HG03066 (cell line): ENCODE results near the gene CAMK2G.

Experiments used
- ATAC-seq: cut with Tn5 transposase; IDR thresholded peaks from one replicate; pipeline ENCODE4 v1.9.1; 2021; ENCODE audit warnings: low read depth; ENCODE audit not compliant: unreplicated experiment

CAMK2G gene

DNA sequence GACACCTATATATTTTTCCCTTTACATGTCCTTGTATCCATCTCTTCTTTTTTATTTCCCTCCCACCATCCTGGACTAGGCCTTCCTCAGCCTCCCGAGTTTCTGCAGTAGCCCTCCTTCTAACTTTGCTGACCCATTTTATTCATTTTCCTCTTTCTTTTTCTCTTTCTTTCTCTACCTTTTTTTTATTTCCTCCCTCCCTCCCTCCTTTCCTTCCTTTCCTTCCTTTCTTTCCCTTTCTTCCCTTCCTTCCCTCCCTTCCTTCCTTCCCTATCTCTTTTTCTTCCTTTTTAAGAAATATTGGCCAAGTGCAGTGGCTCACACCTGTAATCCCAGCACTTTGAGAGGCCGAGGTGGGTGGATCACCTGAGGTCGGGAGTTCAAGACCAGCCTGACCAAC is 9.7 kb upstream of the CAMK2G start:
- ATAC-seq, result no peak

DNA sequence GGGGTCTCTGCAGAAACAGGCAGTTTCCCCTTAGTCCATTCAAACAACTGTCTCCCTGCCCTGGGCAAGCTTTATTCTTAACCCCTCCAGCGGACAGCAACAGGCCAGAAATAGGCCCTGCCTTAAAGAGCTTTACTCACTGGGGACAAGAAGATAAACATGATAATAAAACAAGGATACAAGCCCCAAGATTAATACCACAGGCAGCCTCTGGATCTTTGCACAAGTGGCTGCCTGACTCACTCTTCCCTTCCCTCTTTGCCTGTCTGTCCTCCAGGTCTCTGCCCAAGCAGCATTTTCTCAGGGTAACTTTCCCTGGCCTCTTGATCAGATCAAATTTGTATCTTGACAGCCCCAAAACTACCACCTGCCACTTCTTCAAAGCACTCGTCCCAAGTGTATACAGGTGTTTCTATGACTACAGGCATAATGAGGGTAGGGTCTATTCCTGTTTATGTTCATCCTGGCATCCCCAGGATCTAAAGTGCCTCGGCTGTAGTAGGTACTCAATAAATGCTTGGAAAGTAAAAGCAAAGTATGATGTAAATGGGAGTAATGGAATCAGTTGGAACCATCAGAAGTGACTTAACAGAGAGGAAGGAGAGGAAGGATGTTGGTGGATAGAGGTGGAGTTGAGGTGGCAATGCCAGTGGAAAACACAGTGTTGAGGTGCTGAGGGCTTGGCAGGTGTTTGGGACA is 7.0 kb upstream of the CAMK2G start:
- no peak for ATAC-seq

DNA sequence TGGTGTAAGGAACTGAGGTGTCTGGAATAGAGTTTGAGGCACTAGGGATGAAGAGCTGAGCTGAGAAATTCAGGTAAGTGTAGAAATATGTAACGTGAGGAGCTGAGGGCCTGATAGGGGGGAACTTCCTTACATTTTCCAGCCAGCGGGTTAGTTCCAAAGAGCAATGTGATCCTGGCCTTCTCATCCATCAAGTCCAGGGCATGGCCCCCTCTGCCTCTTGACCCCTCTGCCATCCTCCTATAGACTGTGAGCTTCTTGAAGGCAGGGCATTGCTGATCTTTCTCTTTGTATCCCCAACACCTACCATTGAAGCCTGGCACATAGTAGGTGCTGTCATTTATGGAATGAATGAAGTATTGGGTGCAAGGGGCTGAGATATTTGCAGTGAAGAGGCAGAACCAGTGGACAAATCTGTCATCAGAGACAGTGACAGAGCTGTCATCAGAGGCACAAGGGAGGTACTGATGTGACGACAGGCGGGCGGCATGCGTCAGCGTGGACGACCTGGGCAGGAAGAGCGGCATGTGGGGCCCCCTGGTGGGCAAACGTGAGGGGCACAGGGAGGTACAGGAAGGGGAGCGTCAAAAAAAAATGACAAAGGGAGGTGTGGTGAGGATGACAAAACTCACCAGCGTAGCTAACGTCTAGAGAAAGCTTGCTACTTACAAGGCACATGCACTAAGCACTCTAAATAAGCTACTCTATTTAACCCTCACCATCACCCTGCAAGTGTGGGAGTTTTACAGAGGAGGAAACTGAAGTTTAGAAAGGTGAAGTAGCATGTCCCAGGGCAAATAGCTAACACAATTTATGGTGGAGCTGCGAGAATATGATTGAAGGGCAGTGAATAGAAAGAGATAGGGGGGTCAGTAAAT is 5.2 kb upstream of the CAMK2G start:
- ATAC-seq, result no peak

DNA sequence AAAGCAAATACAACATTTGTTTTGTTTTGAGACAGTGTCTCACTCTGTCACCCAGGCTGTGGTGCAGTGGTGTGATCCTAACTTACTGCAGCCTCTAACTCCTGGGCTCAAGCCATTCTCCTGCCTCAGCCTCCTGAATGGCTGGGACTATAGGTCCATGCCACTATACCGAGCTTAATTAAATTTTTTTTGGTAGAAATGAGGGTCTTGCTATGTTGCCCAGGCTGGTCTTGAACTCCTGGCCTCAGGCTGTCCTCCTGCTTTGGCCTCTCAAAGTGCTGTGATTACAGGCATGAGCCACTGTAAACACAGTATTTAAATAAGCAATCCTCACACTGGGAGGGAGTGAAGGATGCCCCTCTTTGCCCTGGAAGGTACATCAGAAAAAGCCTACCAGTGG is 4.0 kb upstream of the CAMK2G start:
- no peak for ATAC-seq

DNA sequence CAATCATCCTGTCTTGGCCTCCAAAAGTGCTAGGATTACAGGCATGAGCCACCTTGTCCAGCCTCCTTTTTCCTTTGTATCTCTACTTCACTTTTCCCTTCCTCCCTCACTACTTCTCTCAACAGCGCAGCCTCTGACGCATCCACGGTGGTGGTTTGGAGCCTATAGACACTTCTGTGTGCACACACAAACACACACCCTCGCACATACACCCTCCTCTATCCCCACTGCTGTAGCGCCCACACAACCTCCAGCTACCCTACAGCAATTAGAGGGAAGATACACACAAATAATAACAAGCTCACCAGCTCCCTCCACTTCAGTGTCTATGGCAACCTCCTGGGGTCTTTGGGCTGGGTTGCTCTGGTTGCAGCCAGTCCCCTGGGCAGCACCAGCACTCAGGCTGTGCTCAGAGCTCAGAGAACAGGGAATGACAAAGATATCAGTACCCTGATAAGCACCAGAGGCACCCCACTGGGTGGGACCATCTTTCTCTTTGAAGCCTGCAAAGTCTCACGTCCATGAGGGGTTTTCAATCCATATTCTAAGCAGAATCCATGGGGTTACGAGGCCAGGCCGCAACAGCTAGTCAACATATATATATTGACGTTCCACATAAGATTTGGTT is 3.3 kb upstream of the CAMK2G start:
- no peak for ATAC-seq

DNA sequence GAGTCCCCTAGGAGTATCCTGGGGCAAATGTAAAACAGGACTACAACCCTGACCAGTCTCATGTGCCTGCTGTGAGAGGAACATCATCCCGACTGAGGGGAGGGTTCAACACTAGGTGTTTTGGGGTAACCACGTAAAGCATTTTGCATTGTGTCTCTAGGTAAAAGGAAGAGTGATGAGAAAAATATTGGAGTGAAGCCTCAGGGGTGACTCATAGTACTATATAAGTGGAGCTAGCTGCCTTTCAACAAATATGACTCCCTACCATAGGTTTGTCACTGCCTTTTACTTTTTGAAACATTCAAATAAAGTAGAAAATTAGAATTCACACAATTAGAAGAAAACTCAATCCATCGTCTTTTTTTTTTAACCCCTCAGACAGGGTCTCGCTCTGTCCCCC is 2.6 kb upstream of the CAMK2G start:
- no peak for ATAC-seq

DNA sequence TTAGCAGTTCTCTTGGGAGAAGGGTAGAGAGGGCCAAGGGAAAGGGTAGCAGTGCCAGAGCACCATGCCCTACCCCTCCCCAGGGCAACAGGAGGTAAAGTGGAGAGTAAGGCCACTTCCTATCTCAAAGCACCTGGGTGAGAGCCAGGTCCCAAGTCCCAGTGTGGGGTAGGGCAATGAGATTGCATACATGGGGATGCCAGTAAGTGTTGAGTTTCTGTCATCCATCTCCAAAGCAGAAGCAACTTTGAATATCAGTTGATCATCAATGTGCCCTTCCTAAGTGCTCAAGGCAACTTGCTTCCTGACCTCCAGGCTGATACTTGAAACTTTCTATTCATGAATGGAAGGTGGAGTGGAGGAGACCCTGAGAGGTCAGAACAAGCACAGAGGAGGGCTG is 2.2 kb upstream of the CAMK2G start:
- no peak for ATAC-seq

DNA sequence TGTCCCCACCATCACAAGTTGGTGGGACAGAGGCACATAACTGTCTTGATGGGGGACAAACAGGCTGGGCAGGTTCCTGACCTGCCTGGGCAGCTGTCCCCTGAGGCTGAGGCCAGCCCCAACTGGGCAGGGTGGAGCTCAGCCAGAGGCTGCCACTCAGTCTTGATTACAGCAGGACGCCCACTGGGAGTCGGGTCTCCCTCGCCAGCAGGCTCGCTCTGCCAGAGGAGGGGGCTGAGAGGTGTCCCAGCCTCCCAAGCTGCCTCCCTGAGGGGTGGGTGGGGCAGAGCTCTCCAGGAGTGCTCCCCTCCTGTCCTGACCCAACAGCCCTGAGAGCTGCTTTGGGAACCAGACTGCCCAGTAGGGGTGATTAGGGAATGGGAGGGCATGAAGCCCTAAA is 1.8 kb upstream of the CAMK2G start:
- no peak for ATAC-seq

DNA sequence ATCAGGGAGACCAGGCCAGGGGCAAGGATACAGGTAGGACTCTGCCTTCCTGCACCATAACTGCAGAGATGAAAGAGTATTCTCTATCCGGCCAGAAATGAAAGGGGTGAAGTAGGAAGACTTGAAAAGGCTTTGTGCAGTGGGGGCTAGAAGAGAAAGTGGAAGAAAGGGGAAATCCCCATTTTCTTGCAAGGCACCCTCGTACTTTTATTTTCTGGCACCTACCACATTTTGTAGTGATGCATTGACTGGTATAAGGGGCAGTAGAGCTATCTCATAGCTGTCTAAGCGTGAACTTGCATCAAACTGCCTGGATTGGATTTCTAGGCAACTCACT is 752 bp upstream of the CAMK2G start:
- peak; percentile 33 for ATAC-seq

DNA sequence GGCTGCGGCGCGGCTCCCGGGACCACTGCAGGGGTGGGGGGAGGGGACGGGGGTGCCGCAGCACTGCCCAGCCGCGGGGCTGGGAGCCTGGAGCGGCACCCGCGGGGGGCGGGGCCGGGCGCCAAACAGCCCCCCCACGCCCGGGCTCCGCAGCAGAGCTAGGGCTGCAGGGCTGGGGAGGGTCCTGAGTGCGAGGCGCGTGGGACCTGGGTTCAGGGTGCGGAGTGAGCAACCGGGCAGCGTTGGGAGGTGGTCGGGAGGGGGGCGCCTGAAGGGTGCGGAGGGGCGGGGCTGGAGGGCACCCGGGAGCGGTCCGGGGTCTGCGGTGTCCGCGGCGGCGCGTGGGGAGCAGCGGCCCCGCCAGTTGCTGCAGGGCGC is 528 bp downstream of the CAMK2G start:
- no peak for ATAC-seq

DNA sequence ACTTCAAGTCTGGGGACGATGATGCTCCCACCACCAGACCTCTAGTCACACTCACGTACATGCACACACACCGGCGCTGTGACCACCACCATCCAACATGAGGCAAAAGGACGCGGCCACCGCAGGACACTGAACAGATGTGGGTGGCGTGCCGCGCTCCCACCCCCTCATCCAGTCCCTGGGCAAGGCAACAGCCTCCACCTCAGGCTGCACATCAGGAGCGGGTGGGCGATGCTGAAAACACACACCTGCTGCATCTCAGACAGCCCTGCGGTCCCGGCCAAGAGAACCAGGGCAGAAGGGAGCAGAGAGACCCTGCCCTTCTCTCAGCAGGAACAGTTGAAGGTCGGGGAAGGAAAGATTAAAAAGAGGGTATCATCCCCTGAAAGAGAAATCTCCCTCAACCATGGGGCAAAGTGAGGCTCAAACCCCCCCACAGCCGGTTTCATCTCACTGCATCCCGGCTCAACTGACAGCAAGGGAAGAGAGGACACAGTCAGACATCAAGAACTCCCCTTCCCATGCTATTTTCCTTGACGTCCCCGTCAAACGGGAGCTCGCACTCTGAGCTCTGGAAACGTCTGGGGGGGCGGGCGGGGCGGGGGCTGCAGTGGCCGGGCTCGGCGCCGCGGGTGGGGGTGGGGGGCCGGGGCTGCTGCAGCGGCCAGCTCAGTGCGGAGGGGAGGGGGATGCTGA is 1.1 kb downstream of the CAMK2G start:
- no peak for ATAC-seq

DNA sequence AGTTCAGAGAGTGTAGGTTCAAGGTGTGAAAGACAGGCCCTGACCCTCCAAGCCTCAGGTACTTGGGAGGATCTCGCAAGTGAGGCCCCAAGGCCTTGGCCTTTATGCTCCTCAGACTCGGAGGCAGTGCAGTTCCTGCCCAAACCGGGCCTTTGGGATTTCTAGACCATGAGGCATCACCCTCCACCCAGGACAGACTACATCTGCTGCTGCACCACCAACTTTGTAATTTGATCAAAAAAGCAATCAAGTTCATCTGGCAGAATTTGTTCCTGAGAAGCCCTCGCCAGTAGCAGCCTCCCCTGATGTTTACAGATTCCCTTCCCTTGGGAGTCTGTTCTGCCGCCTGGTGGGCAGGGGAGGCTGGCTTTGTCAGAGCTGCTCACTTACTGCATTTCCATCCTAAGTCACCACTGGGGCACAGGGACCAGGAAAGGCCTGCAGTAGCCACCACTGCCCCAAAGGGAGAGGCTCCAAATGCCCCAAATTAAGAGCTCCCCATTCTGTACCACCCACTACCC is 2.1 kb downstream of the CAMK2G start:
- ATAC-seq, result no peak

DNA sequence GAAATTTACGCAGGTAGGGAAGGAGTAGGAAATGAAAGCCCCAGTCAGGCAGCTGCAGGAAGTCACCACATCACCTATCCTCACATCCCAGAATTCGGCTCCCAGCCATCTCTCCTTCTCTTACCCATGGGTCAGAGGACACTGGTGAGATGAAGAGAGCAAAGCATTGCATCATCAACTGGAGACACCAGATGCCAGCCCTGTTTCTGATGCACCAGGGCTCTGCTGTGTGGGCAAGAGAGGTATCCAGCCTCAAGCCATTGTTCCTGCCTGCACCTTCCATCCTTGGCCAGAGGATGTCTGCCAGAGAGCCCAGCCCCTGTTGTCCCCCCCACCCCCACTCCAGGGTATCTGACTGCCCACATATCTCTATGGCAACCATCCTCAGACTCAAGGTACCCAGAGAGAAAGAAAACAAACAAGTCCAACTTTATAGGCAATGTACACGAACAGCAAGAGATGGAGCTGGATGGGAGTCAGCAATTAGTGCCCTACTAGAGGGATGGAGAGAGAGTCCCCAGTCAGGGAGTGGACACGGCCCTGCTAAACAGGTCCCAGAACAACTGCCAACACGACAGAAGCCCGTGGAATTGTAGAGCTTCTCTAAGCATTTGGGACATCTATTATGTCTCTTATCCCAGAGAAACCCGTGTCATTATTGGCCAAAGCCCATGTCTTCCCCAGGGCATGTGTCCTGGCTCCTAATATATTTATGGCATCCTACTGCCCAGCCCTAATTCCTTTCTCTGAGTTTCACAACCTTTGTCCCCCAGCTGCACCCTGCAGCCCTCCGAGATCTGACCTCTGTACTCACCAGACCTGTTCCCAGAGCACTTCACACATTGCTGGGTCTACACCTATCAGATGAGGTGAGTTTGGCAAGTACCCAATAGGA is 2.8 kb downstream of the CAMK2G start:
- no peak for ATAC-seq

DNA sequence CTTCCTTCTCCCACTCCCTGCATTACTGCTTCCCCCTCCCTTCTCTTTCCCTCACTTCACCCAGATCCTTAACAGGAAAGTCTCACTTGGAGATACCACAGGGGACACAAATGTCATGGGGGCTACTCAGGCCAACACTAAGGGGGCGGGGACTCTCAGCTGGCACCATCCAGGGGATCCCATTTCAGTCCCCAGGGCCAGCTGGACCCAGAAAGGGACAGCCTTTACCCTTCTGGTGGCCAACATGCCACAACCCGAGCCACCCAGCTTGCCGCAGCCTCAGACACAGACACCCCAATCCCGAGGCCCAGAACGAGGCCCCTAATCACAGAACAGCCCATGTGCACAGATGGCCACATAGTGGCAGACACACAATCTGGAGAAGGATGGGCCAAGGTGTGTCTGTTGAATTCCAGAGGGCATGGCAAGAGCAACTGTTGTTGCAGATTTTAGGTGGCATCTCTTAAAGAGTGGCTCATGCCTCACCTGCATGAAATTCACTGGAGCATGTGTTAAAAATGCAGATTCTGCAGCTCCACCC is 5.6 kb downstream of the CAMK2G start:
- no peak for ATAC-seq

DNA sequence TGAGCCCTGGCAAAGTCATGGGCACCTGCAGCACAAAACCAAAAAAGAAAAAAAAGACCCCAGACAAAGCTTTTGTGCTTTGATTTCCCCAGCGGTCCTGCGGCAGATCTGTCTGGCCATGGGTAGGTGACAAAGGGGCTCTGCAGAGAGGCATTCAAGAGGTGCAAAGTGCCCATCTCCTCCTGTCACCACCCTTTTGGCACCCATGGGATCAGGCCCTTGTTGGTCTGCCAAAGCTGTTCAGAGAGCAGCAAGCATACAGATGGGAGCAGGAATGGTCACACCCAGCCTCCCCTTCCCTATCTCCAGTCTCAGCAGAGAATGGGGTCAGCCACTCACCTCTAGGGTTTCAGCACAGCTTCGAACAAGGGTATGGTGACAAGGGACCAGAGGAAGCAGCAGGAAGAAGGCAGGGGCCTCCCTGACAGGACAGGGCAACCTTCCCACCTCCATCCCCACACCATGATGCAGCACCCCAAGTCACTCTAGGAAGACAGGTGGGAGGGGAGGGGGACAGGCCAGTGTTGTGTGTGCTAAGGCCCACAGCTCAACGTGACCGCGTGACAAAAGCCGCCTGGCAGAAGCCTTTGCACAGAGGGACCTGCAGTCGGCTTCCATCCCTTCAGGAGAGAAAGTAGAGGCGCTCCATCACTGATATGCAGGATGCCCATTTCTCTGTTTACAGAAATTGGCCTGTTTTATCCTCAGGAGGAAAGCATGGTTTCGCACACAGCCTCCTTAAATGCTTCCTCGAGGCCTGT is 6.3 kb downstream of the CAMK2G start:
- ATAC-seq, result no peak

DNA sequence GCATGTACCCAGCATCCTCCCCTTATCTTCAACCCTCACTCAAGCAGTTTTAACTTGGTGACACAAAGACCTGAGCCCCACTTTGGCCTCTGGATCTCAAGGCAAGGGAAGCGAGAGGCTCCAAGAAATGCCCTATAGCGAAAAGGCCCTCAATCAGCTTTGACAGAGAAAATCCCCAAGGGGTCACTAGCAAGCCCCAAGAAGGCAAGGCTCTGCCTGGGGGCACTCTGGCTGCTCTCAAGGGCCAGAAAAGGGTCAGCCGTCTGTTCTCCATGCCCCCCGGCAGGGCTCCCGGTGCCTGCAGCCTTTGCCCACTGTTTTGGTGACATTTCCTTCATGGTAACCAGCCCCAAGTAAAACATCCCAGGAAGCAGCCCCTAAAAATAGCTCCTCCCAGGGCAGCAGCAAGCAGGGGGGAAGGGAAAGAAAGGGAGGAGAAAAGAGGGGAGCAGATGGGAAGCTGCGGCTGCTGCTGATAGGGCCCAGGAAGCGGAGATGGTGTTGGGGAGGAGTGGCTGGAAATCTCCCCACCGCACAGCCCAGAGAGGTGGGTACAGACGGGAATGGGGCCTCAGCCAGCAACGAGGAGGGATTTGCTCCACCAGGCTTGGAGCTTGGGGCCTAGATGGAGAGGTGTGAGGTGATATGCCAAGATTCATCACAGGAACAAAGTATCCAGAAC is 7.1 kb downstream of the CAMK2G start:
- no peak for ATAC-seq

DNA sequence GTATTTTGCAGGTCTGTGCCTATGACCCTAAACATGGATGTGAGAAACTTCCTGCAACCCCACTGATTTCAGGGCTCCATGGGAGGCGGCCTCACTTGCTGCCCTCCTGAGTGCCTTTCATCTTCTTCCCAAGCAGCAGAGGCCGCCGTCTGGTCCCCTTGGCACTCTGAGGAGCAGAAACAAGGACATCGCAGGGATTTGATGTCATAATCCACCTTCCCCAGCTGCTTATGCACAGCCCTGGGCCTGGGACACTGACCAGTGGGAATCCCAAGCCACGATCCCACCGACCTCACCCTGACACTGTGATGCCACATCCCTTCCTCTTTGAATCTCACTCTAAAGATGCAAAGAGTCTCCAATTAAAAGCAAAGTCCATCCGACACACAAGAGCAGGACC is 7.7 kb downstream of the CAMK2G start:
- no peak for ATAC-seq
